IMR-90 (cell line): ENCODE results near the gene UBL5. TPM values are rescaled to one million over a fixed set of nuclear protein-coding genes. Genes with fewer than 3 reads are reported as not detected.
"Not testable (repeated sequence)": the region's sequence is repeated elsewhere in the genome, so short reads cannot be mapped to it uniquely, and the experiment has no call there.

Experiments used
- ATAC-seq: fragments of 200-7000 bp; cut with Tn5 transposase; 2 replicates; pipeline ENCODE4 v1.9.1; 2020; ENCODE audit warnings: low read depth, mild to moderate bottlenecking, moderate library complexity
- BruUV-seq: library from RNA; stranded (reverse); fragments of 400-500 nt; replicated peaks from 2 replicates; lab custom pipeline; 2021; lab: Mats Ljungman, UMichigan
- CTCF ChIA-PET: fragments of 300-600 bp; formaldehyde crosslinking; extraction: SDS; loops from one replicate; lab custom pipeline; 2021; ENCODE audit warnings: antibody characterized with exemption; lab: Yijun Ruan, JAX
- POLR2A ChIA-PET: fragments of 300-600 bp; sonication (Branson Sonifier 250); formaldehyde crosslinking; loops from one replicate; lab custom pipeline; 2022; ENCODE audit warnings: antibody characterized with exemption; ENCODE audit not compliant: unreplicated experiment; lab: Charles Lee
- DNase-seq: peaks from one replicate; pipeline ENCODE4 v3.0.0; 2013
- H2AFZ ChIP-seq: replicated peaks from 2 replicates; pipeline ENCODE3; 2013; ENCODE audit warnings: low read length, mild to moderate bottlenecking; ENCODE audit not compliant: poor library complexity
- H2AK5ac ChIP-seq: 2 replicates; pipeline ENCODE4 v1.6.1; 2013; ENCODE audit warnings: low read depth, low read length, inconsistent platforms
- H2AK9ac ChIP-seq: replicated peaks from 2 replicates; pipeline ENCODE3; 2013; ENCODE audit warnings: mild to moderate bottlenecking, low read depth, low read length, moderate library complexity; ENCODE audit not compliant: poor library complexity
- H2BK120ac ChIP-seq: 2 replicates; pipeline ENCODE4 v1.6.1; 2013; ENCODE audit warnings: low read depth, low read length, inconsistent platforms
- H2BK15ac ChIP-seq: 3 replicates; pipeline ENCODE4 v1.6.1; 2013; ENCODE audit warnings: low read depth, low read length, inconsistent platforms
- H2BK20ac ChIP-seq: 2 replicates; pipeline ENCODE4 v1.6.1; 2013; ENCODE audit warnings: low read depth, mild to moderate bottlenecking, inconsistent platforms, low read length, moderate library complexity
- H2BK5ac ChIP-seq: 2 replicates; pipeline ENCODE4 v1.6.1; 2013; ENCODE audit warnings: mild to moderate bottlenecking, low read depth, low read length, inconsistent platforms; ENCODE audit not compliant: poor library complexity, severe bottlenecking
- H3K14ac ChIP-seq: replicated peaks from 2 replicates; pipeline ENCODE4 v1.6.1; 2013; ENCODE audit warnings: low read depth, low read length, inconsistent platforms
- H3K18ac ChIP-seq: 2 replicates; pipeline ENCODE4 v1.6.1; 2013; ENCODE audit warnings: low read depth, low read length, control low read depth
- H3K23ac ChIP-seq: 2 replicates; pipeline ENCODE4 v1.6.1; 2013; ENCODE audit warnings: low read depth, low read length, inconsistent platforms
- H3K27ac ChIP-seq: 2 replicates; pipeline ENCODE4 v1.5.1; 2013; ENCODE audit warnings: mild to moderate bottlenecking, control low read depth, low read length; ENCODE audit not compliant: insufficient read depth
- H3K27me3 ChIP-seq: 2 replicates; pipeline ENCODE4 v1.6.1; 2013; ENCODE audit warnings: low read length; ENCODE audit not compliant: control insufficient read depth, insufficient read depth
- H3K36me3 ChIP-seq: 2 replicates; pipeline ENCODE4 v1.6.1; 2013; ENCODE audit warnings: low read length, mixed read lengths; ENCODE audit not compliant: control insufficient read depth, insufficient read depth
- H3K4ac ChIP-seq: 2 replicates; pipeline ENCODE4 v1.6.1; 2013; ENCODE audit warnings: low read depth, low read length, inconsistent platforms
- H3K4me1 ChIP-seq: 2 replicates; pipeline ENCODE4 v1.6.1; 2013; ENCODE audit warnings: low read length, mixed read lengths; ENCODE audit not compliant: control insufficient read depth, insufficient read depth
- H3K4me2 ChIP-seq: 2 replicates; pipeline ENCODE4 v1.6.1; 2013; ENCODE audit warnings: low read depth, mild to moderate bottlenecking, control low read depth, low read length, moderate library complexity
- H3K4me3 ChIP-seq: 2 replicates; pipeline ENCODE4 v1.5.1; 2013; ENCODE audit warnings: low read depth, mild to moderate bottlenecking, control low read depth, low read length, moderate library complexity; ENCODE audit not compliant: insufficient read depth
- H3K56ac ChIP-seq: 2 replicates; pipeline ENCODE4 v1.6.1; 2013; ENCODE audit warnings: low read length, inconsistent platforms; ENCODE audit not compliant: insufficient read depth; ENCODE audit errors: extremely low read depth
- H3K79me1 ChIP-seq, 2 experiments: 2 replicates each; pipeline ENCODE4 v1.6.1; 2013; ENCODE audit warnings: low read length in 2 of 2, inconsistent platforms in 1 of 2, low read depth in 1 of 2
- H3K9ac ChIP-seq: 2 replicates; pipeline ENCODE4 v1.6.1; 2013; ENCODE audit warnings: low read depth, low read length, control low read depth
- H3K9me1 ChIP-seq: 2 replicates; pipeline ENCODE4 v1.6.1; 2013; ENCODE audit warnings: low read length, inconsistent platforms; ENCODE audit not compliant: insufficient read depth
- H3K9me3 ChIP-seq: 2 replicates; pipeline ENCODE4 v1.6.1; 2013; ENCODE audit warnings: low read length; ENCODE audit not compliant: control insufficient read depth, insufficient read depth
- H4K20me1 ChIP-seq: 2 replicates; pipeline ENCODE4 v1.6.1; 2013; ENCODE audit warnings: low read length, inconsistent platforms; ENCODE audit not compliant: insufficient read depth
- H4K5ac ChIP-seq: 2 replicates; pipeline ENCODE4 v1.6.1; 2013; ENCODE audit warnings: mild to moderate bottlenecking, low read depth, low read length, control low read depth
- H4K8ac ChIP-seq, 2 experiments: 2 replicates each; pipeline ENCODE4 v1.6.1; 2013; ENCODE audit warnings: low read depth in 2 of 2, low read length in 2 of 2, control low read depth in 1 of 2, inconsistent platforms in 1 of 2
- H4K91ac ChIP-seq: 2 replicates; pipeline ENCODE4 v1.6.1; 2013; ENCODE audit warnings: low read depth, low read length, inconsistent platforms; ENCODE audit not compliant: insufficient read depth
- CHD1 ChIP-seq: IDR thresholded peaks from 2 replicates; pipeline ENCODE4 v1.6.1; 2012; ENCODE audit warnings: low read depth, low read length, improper control_type of control experiment
- WGBS, 2 experiments: methylation state at CpG; one replicate each; pipeline versions ENCODE4 v1.1.5 to v1.1.7; 2013; ENCODE audit warnings: missing lambda C conversion rate in 2 of 2; ENCODE audit not compliant: insufficient read length in 1 of 2; ENCODE audit errors: extremely low coverage in 2 of 2; 5-methylcytosine and 5-hydroxymethylcytosine counted together
- dilution Hi-C: fragments of 300-500 bp; cut with HindIII; formaldehyde crosslinking; loops from one replicate; pipeline ENCODE4 v1.14.3; 2018; ENCODE audit warnings: low sequenced_read_pairs; ENCODE audit not compliant: unreplicated experiment
- in situ Hi-C: fragments of 300-500 bp; cut with MboI; formaldehyde crosslinking; loops from 3 replicates; pipeline ENCODE4 v1.14.3; 2019; ENCODE audit warnings: low sequenced_read_pairs, inconsistent platforms, mixed read lengths
- intact Hi-C: fragments of 100-400 bp; cut with micrococcal nuclease; formaldehyde crosslinking; loops from 2 replicates; pipeline ENCODE4 v1.10.0; 2022
- polyA plus RNA-seq, 3 experiments: library from polyadenylated mRNA; depleted of rRNA; stranded (reverse); fragments of >200 nt; gene quantifications; 2 replicates each; pipeline ENCODE4 v1.2.3, GENCODE V29; 2012; ENCODE audit warnings: low replicate concordance in 1 of 3
- total RNA-seq: library from RNA; depleted of rRNA; stranded (reverse); fragments of >200 nt; gene quantifications from 2 replicates; pipeline ENCODE4 v1.2.3, GENCODE V29; 2012

UBL5 gene
- total and polyA plus RNA-seq, 2 of the 4 experiments (the other 2 are of a cell fraction), result 434 to 1,091 TPM

DNA sequence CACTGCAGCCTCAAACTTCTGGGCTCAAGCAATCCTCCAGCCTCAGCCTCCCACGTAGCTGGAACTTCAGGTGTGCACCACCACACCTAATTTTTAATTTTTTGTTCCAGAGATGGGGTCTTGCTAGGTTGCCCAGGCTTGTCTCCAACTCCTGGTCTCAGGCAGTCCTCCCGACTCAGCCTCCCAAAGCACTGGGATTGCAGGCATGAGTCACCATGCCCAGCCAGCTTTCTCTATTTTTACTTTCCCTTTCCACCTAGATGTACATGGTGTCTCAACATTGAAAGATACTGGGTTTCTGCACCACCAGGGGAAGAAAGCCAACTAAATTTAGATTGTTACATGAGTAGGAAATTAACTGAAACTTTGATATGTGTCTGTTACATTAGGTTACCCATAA is 45.4 kb upstream of the UBL5 start:
- Histone ChIP-seq H4K91ac (no peak overlapping the region), H2BK20ac (no peak overlapping the region), H3K27ac (no peak overlapping the region), H4K8ac (no peak overlapping the region), H3K79me1 (peaks cover 12 to 25% of the 10 kb centered on the region in 2 experiments), H2BK120ac (no peak overlapping the region), H3K4ac (no peak overlapping the region), H3K56ac (no peak overlapping the region), H3K14ac (no peak overlapping the region), H3K23ac (no peak overlapping the region), H2AK5ac (no peak overlapping the region), H2BK5ac (no peak overlapping the region), H3K4me3 (no peak overlapping the region), H3K18ac (no peak overlapping the region), H4K5ac (no peak overlapping the region), H3K27me3 (no peaks in the 10 kb centered on the region), H4K20me1 (no peaks in the 10 kb centered on the region), H2AK9ac (no peak overlapping the region), H3K4me1 (peaks cover 6% of the 10 kb centered on the region), H3K4me2 (no peak overlapping the region), H3K9me3 (0 out of 2 replicates have a peak, but pooled peaks cover 1% of the 10 kb centered on the region), H2AFZ (no peak overlapping the region), H3K36me3 (no peaks in the 10 kb centered on the region), H2BK15ac (no peak overlapping the region), H3K9ac (no peak overlapping the region), H3K9me1 (no peaks in the 10 kb centered on the region)
- ChIA-PET CTCF (no interaction called here), POLR2A (interaction anchor here (0.5 kb wide), 1 partner anchor 1216 kb away, joined by 3 read pairs; no protein-coding TSS in a partner anchor)
- dilution Hi-C loops, result no loop called here
- WGBS, 2 experiments, result no CpG with 5 or more reads among the region's 2 CpGs
- TF ChIP-seq CHD1, result no peak
- intact Hi-C loops, result no loop called here
- ATAC-seq (no peak), DNase-seq (no peak)
- no TSS peak for BruUV-seq
- in situ Hi-C loops, result no loop called here

GRCh38 chr19:9784163-9784496 is 43.6 kb upstream of the UBL5 start:
- H2BK120ac ChIP-seq, intact Hi-C loops, H2AK9ac ChIP-seq, ATAC-seq, H3K18ac ChIP-seq, POLR2A ChIA-PET, H2BK20ac ChIP-seq, DNase-seq, H3K4me3 ChIP-seq, H3K9me3 ChIP-seq, CTCF ChIA-PET, H3K27me3 ChIP-seq, BruUV-seq, in situ Hi-C loops, H3K4me2 ChIP-seq, H2AFZ ChIP-seq, H4K20me1 ChIP-seq, H3K36me3 ChIP-seq, H2AK5ac ChIP-seq, H2BK15ac ChIP-seq, H3K56ac ChIP-seq, H3K4me1 ChIP-seq, dilution Hi-C loops, H3K4ac ChIP-seq, H4K91ac ChIP-seq, H2BK5ac ChIP-seq, H3K9me1 ChIP-seq: not testable (repeated sequence)
- Histone ChIP-seq H3K27ac (0 out of 2 replicates have a peak overlapping the region, but pooled peaks have one; percentile 2), H3K14ac (0 out of 2 replicates have a peak overlapping the region, but pooled peaks have one; percentile 45), H3K9ac (peak overlapping the region; percentile 4; the same call in 1 of the 2 replicates), H3K23ac (0 out of 2 replicates have a peak overlapping the region, but pooled peaks have one; percentile 51), H4K5ac (peak overlapping the region; percentile 52; the same call in 1 of the 2 replicates), H3K79me1 (peaks cover 12 to 25% of the 10 kb centered on the region in 2 experiments), H4K8ac (peak overlapping the region; percentile 84 to 93; a peak in 3 of 4 replicates)
- no CpG with 5 or more reads among the region's 6 CpGs for WGBS, 2 experiments
